Measurements from ENCODE around the gene KLF11.

- TF ChIP-seq, protein P1, sequence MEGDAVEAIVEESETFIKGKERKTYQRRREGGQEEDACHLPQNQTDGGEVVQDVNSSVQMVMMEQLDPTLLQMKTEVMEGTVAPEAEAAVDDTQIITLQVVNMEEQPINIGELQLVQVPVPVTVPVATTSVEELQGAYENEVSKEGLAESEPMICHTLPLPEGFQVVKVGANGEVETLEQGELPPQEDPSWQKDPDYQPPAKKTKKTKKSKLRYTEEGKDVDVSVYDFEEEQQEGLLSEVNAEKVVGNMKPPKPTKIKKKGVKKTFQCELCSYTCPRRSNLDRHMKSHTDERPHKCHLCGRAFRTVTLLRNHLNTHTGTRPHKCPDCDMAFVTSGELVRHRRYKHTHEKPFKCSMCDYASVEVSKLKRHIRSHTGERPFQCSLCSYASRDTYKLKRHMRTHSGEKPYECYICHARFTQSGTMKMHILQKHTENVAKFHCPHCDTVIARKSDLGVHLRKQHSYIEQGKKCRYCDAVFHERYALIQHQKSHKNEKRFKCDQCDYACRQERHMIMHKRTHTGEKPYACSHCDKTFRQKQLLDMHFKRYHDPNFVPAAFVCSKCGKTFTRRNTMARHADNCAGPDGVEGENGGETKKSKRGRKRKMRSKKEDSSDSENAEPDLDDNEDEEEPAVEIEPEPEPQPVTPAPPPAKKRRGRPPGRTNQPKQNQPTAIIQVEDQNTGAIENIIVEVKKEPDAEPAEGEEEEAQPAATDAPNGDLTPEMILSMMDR (IDR thresholded peaks at IDR 0.05) = no peak
- TF ChIP-seq EP300 (IDR thresholded peaks at IDR 0.05) = no peak
Observed at GRCh38 chr2:10003206-10004125, 39.9 kb upstream of the KLF11 start.

All from upper lobe of left lung (tissue), 4 donors.